Globus pallidus (tissue), 1 donor: ENCODE data around the gene PDE3A.
"Not testable (repeated sequence)": the region's sequence is repeated elsewhere in the genome, so short reads cannot be mapped to it uniquely, and the experiment has no call there.

Source experiments
- DNase-seq: peaks from one replicate; pipeline ENCODE4 v3.0.0-alpha.2; 2015; ENCODE audit warnings: low spot score

Gene PDE3A

DNA sequence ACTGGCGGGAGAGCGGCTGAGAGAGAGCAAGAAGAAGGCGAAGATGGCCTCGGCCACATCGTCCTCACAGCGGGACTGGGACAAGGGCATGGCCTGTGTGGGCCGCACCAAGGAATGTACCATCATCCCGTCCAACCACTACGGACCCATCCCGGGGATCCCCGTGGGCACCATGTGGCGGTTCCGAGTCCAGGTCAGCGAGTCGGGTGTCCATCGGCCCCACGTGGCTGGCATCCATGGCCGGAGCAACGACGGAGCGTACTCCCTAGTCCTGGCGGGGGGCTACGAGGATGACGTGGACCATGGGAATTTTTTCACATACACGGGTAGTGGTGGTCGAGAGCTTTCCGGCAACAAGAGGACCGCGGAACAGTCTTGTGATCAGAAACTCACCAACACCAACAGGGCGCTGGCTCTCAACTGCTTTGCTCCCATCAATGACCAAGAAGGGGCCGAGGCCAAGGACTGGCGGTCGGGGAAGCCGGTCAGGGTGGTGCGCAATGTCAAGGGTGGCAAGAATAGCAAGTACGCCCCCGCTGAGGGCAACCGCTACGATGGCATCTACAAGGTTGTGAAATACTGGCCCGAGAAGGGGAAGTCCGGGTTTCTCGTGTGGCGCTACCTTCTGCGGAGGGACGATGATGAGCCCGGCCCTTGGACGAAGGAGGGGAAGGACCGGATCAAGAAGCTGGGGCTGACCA lies 183.6 kb downstream of the PDE3A start:
- not testable (repeated sequence) for DNase-seq

DNA sequence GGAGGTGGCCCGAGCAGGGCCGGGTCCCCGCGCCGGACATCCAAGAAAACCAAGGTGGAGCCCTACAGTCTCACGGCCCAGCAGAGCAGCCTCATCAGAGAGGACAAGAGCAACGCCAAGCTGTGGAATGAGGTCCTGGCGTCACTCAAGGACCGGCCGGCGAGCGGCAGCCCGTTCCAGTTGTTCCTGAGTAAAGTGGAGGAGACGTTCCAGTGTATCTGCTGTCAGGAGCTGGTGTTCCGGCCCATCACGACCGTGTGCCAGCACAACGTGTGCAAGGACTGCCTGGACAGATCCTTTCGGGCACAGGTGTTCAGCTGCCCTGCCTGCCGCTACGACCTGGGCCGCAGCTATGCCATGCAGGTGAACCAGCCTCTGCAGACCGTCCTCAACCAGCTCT lies 184.2 kb downstream of the PDE3A start:
- not testable (repeated sequence) for DNase-seq

GRCh38 chr12:20555015-20555414 lies 186.7 kb downstream of the PDE3A start:
- DNase-seq = no peak

GRCh38 chr12:20555771-20556170 lies 187.4 kb downstream of the PDE3A start:
- DNase-seq = no peak

DNA sequence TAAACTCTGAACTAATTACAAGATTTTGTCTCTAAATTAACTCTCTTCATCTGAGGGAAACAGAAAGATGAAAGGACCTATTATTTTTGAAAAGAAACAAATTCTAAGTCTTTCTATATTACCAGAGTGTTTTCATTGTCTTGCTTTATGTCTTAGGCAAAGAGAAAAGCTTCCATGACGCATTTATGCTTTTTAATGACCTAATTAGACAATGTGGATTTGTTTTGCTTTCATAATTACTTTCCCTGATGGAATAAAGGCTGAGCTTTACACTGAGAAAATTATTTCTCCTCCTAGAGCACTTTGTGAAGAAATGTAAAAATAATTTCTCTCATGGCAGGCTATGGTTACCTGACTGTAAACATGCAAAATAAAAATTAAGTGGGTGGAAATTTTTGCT lies 188.8 kb downstream of the PDE3A start:
- DNase-seq = peak; percentile 17

DNA sequence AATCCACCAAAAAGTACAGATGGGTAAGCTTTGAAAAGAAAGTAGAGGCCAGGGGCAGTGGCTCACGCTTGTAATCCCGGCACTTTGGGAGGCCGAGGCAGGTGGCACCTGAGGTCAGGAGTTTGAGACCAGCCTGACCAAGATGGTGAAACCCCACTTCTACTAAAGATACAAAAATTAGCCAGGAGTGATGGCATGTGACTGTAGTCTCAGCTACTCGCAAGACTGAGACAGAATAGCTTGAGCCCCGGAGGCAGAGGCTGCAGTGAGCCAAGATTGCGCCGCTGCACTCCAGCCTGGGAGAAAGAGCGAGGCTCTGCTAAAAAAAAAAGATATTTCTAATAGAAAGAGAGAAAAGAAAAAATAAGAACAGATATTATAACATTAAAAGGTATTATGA lies 192.6 kb downstream of the PDE3A start:
- DNase-seq = no peak

DNA sequence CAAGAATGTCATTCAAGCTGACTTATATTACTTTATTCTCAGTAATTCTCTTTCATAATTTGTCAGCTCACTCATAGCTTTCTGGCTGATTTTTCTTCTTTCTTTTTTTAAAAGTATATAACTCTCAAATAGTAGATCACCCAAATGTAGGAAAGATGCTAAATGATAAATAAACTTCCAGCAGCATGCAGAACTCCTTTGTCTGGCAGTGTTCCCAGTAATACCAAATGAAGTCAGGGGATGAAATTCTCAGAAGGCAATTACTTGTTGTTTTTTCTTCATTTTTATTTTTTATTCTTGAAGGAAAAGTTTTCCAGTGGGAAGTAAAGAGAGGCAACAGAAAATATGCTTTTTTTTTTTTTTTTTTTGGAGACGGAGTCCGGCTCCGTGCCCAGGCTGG lies 193.5 kb downstream of the PDE3A start:
- DNase-seq = no peak

GRCh38 chr12:20567413-20567812 lies 199.1 kb downstream of the PDE3A start:
- DNase-seq = no peak

DNA sequence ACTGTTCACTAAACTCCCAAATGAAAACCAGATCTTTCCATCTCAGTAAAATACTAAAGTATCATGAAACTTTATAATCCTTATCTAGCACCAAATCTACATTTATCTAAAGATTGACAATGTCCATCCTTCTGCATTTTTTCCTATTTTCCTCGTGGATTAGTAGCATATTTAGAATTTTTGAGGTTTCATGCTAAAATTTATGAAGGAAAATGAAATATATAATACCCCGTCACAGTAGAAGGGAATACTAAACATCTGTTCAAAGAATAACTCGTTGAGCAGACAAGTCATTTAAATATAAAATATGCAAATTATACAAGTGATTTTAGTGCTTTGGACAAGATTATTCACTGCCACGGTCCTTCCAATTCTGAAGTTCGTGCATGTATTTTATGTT lies 204.1 kb downstream of the PDE3A start:
- DNase-seq = no peak

DNA sequence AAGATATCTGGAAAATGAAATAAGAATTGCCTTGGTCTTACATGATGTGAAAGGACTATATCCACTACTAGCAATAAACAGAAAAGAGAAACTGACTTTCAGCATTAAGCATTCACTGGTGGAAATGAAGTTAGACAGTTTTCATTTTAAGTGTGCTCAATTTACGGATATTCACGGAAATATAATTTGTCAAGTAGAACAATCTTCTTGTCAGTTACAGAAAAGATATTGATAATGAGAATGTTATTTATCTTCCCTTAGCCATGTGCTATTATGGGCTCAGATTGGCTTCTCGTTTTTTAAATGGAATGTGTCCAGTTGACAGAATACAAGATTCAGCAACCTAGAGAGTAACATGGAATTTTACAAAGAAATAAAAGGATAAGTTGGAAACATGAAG lies 208.2 kb downstream of the PDE3A start:
- DNase-seq = no peak

- DNase-seq = no peak
Measured at GRCh38 chr12:20577054-20577453, 208.7 kb downstream of the PDE3A start.

DNA sequence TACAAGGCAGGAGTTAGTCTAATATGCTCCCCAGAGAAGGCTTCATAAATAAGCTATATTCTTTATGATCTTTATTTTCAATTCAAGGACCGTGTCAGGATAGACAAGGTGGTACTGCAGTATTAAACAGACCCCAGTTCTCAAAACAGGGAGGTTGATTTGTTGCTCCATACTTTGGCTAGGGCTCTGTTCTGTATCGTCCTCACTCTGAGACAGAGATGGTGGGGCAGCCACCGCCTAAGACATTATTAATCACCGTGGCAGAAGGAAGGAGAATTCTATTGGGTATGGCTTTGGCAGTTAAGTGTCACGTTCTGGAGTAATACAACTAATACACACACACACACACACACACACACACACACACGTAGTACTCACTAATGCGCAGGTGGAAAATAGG lies 209.8 kb downstream of the PDE3A start:
- no peak for DNase-seq

- DNase-seq = no peak
Measured at GRCh38 chr12:20585055-20585625, 216.8 kb downstream of the PDE3A start.

GRCh38 chr12:20585913-20586312 lies 217.6 kb downstream of the PDE3A start:
- DNase-seq = no peak

- DNase-seq = peak; percentile 95
Measured at GRCh38 chr12:20588042-20588441, 219.7 kb downstream of the PDE3A start.

- DNase-seq = no peak
Measured at GRCh38 chr12:20590570-20590969, 222.2 kb downstream of the PDE3A start.

DNA sequence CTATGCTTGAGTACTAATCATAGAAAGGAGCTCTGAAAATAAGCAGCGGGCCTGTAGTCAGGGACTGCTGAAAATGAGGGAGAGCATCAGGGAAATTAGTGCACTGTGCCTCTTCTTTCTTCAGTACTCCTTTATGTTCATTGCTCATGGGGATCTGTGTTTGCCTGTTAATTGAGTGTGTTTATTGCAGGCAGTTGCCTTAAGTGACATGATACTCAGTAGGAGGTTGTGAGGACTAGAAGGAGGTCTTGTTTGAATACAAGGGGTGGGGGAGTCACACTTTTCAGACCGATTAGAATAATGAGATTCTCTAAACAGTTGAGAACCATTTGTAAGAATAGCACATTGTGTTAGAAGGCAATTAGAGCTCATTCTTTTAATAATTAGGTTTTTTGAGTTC lies 224.2 kb downstream of the PDE3A start:
- no peak for DNase-seq

GRCh38 chr12:20593611-20594010 lies 225.3 kb downstream of the PDE3A start:
- no peak for DNase-seq

GRCh38 chr12:20596061-20596460 lies 227.7 kb downstream of the PDE3A start:
- no peak for DNase-seq

DNA sequence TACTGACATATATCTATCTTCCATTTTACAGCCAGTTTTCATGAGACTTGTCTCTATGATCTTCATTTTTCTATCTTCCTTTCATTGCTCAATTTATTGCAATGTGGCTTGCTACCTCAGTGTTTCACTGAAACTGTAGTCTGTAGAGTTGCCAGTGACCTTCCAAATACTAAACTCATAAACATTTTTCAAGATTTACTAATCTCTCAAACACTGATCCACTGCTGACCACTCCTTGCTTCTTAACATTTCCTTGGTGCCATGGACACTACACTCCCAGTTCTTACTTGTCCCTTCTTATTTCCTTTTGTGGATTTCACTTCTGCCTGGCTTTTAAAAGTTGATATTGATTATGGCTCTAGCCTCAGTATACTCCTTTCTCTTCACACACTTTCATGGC lies 231.4 kb downstream of the PDE3A start:
- no peak for DNase-seq

DNA sequence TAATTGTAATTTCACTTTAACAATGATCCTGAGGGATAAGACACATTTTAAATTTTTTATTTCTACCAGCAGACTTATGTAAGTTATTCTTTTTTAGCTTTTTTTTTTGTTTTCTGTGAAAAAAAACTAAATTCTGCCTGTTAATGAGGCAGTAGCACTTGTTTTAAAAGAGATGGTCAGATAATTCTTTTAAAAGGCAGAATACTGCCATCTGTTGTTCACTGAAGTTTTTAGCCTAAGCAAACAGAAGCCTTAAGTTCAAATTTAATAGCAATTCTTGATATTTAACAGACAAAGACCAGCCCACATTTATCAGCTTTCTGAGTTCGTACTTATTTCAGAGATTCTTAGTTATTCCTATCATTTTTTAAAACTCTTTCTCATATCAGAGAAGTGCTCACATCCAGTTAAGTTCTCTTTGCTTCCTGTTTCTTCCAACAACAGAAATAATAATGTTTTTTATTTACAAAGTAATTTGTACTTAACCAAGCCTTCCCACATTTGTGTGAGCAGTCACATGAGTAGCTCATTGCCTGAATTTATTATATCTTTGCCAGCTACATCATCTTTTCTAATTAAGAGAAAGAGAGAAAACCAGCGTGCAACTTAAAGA lies 233.4 kb downstream of the PDE3A start:
- peak; percentile 70 for DNase-seq

DNA sequence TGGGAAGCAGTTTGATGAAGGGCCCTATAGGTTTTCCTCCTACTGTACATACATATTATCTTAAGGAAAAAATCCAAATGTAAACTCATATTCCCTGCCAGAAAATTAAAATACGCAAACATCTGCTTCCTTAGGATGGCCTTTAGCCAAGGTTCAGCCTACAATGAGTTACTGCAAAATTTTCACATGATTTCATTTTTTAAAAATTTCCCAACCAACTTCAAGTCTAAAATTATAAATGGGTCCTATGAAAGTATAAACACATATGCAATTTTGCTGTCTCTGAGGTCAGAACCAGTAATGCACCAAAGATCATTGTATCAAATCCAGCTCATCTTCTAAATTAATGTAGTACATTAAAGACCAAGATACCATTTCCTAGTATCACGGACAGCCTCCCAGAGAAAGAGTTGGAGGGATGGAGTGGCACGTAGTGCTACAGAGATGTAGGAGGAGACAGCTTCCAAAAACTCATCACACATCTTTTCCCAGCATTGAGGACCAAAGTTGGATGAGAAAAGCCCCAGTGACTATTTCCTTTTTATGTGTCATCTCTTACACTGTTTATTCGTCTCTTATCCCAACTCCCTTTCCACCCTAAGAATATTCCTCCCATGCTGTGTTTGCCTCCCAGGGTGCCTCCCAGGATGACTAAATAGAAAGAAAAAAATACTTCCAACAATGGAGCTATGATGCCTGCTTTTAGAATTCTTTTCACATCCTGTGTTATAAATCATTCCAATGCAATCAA lies 234.5 kb downstream of the PDE3A start:
- no peak for DNase-seq
